Nephron (organoid): ENCODE data around the gene ARFRP1.

Experiments used
- H3K27ac Mint-ChIP-seq, 3 experiments: 2 replicates each; pipeline ENCODE4 v1.8.0; 2020; ENCODE audit warnings: mixed read lengths in 3 of 3, mild to moderate bottlenecking in 2 of 3, moderate library complexity in 1 of 3
- H3K27me3 Mint-ChIP-seq: 2 replicates; pipeline ENCODE4 v1.8.0; 2021; ENCODE audit warnings: low read depth, mild to moderate bottlenecking, moderate library complexity, mixed read lengths
- H3K36me3 Mint-ChIP-seq: 2 replicates; pipeline ENCODE4 v1.8.0; 2020; ENCODE audit warnings: low read depth, mixed read lengths
- H3K4me1 Mint-ChIP-seq: 2 replicates; pipeline ENCODE4 v1.8.0; 2020; ENCODE audit warnings: mixed read lengths
- H3K4me3 Mint-ChIP-seq, 3 experiments: 2 replicates each; pipeline ENCODE4 v1.8.0; 2020; ENCODE audit warnings: mild to moderate bottlenecking in 3 of 3, mixed read lengths in 3 of 3, moderate library complexity in 2 of 3
- H3K9me3 Mint-ChIP-seq: 2 replicates; pipeline ENCODE4 v1.8.0; 2020; ENCODE audit warnings: mixed read lengths
- CTCF ChIP-seq, 3 experiments: fragments of 200-600 bp; sonication (generic); IDR thresholded peaks; one replicate each; pipeline ENCODE4 v1.5.0; 2021; ENCODE audit warnings: antibody characterized with exemption in 3 of 3; ENCODE audit not compliant: unreplicated experiment in 3 of 3

The ARFRP1 gene

GRCh38 chr20:63744574-63745423 lies 37.0 kb upstream of the ARFRP1 start:
- no peaks in the 10 kb centered on the region for H3K27me3 Mint-ChIP-seq
- H3K9me3 Mint-ChIP-seq, result no peaks in the 10 kb centered on the region
- TF ChIP-seq CTCF (IDR thresholded peaks at IDR 0.05; ENCODE audit: unreplicated experiment in 3 of 3), result no peak
- peaks cover 4% of the 10 kb centered on the region for H3K4me1 Mint-ChIP-seq
- peak overlapping the region in 2 of 3 experiments; percentile 51 to 56 for H3K27ac Mint-ChIP-seq
- no peak overlapping the region for H3K4me3 Mint-ChIP-seq
- peaks cover 24% of the 10 kb centered on the region for H3K36me3 Mint-ChIP-seq

GRCh38 chr20:63744158-63744557 lies 36.4 kb upstream of the ARFRP1 start:
- H3K27ac Mint-ChIP-seq, result peak overlapping the region in 1 of 3 experiments; percentile 51
- no peaks in the 10 kb centered on the region for H3K9me3 Mint-ChIP-seq
- H3K27me3 Mint-ChIP-seq, result no peaks in the 10 kb centered on the region
- TF ChIP-seq CTCF (IDR thresholded peaks at IDR 0.05; ENCODE audit: unreplicated experiment in 3 of 3), result no peak
- H3K36me3 Mint-ChIP-seq, result peaks cover 24% of the 10 kb centered on the region
- peaks cover 4% of the 10 kb centered on the region for H3K4me1 Mint-ChIP-seq
- no peak overlapping the region for H3K4me3 Mint-ChIP-seq

- TF ChIP-seq CTCF (IDR thresholded peaks at IDR 0.05; ENCODE audit: unreplicated experiment in 3 of 3), result no peak
- Mint-ChIP-seq H3K27ac (peak overlapping the region in 2 of 3 experiments; percentile 26 to 78), H3K4me1 (peaks cover 4% of the 10 kb centered on the region), H3K4me3 (peak overlapping the region; percentile 45 to 58 (median 46)), H3K9me3 (no peaks in the 10 kb centered on the region), H3K36me3 (peaks cover 24% of the 10 kb centered on the region), H3K27me3 (no peaks in the 10 kb centered on the region)
Measured at GRCh38 chr20:63743210-63743970, 35.6 kb upstream of the ARFRP1 start.

DNA sequence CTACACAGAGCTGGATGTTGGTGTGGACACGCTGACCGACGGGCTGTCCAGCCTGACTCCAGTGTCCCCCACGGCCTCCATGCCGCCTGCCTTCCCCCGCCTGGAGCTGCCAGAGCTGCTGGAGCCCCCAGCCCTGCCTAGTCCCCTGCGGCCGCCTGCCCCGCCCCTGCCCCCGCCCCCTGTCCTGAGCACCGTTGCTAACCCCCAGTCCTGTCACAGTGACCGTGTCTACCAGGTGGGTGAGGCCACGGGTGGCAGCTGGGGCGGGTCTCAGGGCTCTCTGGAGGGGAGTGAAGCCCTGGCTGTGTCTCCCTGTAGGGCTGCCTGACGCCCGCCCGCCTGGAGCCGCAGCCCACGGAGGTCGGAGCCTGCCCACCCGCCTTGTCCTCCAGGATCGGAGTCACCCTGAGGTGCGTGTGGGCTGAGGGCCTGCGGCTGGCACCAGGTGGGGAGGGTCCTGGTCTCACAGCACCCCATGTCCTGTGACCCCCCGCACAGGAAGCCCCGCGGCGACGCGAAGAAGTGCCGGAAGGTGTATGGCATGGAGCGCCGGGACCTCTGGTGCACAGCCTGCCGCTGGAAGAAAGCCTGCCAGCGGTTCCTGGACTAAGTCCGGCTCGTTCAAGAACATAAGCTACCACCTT lies 34.7 kb upstream of the ARFRP1 start:
- no peak overlapping the region for H3K4me3 Mint-ChIP-seq
- peaks cover 24% of the 10 kb centered on the region for H3K36me3 Mint-ChIP-seq
- H3K27ac Mint-ChIP-seq, result no peak overlapping the region
- peaks cover 4% of the 10 kb centered on the region for H3K4me1 Mint-ChIP-seq
- H3K27me3 Mint-ChIP-seq, result no peaks in the 10 kb centered on the region
- no peaks in the 10 kb centered on the region for H3K9me3 Mint-ChIP-seq
- TF ChIP-seq CTCF (IDR thresholded peaks at IDR 0.05; ENCODE audit: unreplicated experiment in 3 of 3), result no peak

- Mint-ChIP-seq H3K27me3 (no peaks in the 10 kb centered on the region), H3K4me3 (peak overlapping the region; percentile 80 to 84 (median 82)), H3K9me3 (no peaks in the 10 kb centered on the region), H3K36me3 (peaks cover 24% of the 10 kb centered on the region), H3K4me1 (peaks cover 4% of the 10 kb centered on the region), H3K27ac (peak overlapping the region in 1 of 3 experiments; percentile 77)
- no peak for TF ChIP-seq CTCF (IDR thresholded peaks at IDR 0.05; ENCODE audit: unreplicated experiment in 3 of 3)
Measured at GRCh38 chr20:63741676-63742380, 34.1 kb upstream of the ARFRP1 start.
